Ascending aorta (tissue), 2 donors: ENCODE data around the gene DYNC1I1. TPM values are rescaled to one million over a fixed set of nuclear protein-coding genes. Genes with fewer than 3 reads are reported as not detected.

Experiments used
- DNase-seq, 2 donors: peaks; one replicate each; pipeline ENCODE4 v3.0.0-alpha.2; 2019; ENCODE audit warnings: low spot score in 2 of 2
- H3K27ac ChIP-seq, 2 donors: fragments of 200-600 bp; sonication (generic); one replicate each; pipeline ENCODE4 v1.5.1; 2016 to 2017; ENCODE audit warnings: mild to moderate bottlenecking in 1 of 2
- H3K27me3 ChIP-seq: fragments of 200-600 bp; sonication (generic); one replicate; pipeline ENCODE4 v1.5.1; 2017
- H3K36me3 ChIP-seq, 2 donors: fragments of 200-600 bp; sonication (generic); one replicate each; pipeline ENCODE4 v1.5.1; 2016
- H3K4me1 ChIP-seq, 2 donors: fragments of 200-600 bp; sonication (generic); one replicate each; pipeline ENCODE4 v1.5.1; 2016 to 2017; ENCODE audit warnings: mild to moderate bottlenecking in 1 of 2
- H3K4me3 ChIP-seq, 2 donors: fragments of 200-600 bp; sonication (generic); one replicate each; pipeline ENCODE4 v1.5.1; 2016 to 2017; ENCODE audit warnings: mild to moderate bottlenecking in 1 of 2
- H3K9me3 ChIP-seq, 2 donors: fragments of 200-600 bp; sonication (generic); one replicate each; pipeline ENCODE4 v1.5.1; 2016
- intact Hi-C: fragments of 100-400 bp; cut with DNase I; formaldehyde crosslinking; loops from one replicate; pipeline ENCODE4 v1.15.1; 2023
- total RNA-seq: library from RNA; depleted of rRNA; stranded (reverse); fragments of >200 nt; gene quantifications from one replicate; pipeline ENCODE4 v1.1.0, GENCODE V29; 2016
- TF ChIP-seq, protein P1 (sequence below), 3 experiments: fragments of 200-600 bp in 2 of 3; fragments of 450-650 bp in 1 of 3; sonication (generic) in 2 of 3; IDR thresholded peaks; one replicate each; pipeline ENCODE4 v1.5.1; 2016 to 2019; ENCODE audit warnings: antibody characterized with exemption in 3 of 3, mild to moderate bottlenecking in 1 of 3, moderate library complexity in 1 of 3

Gene DYNC1I1
- total RNA-seq, 1 donor from 2014 or later, result 13.2 TPM

GRCh38 chr7:96090756-96091155 is 318.4 kb downstream of the DYNC1I1 start:
- Histone ChIP-seq H3K27ac (no peak overlapping the region), H3K27me3 (no peaks in the 10 kb centered on the region), H3K36me3 (no peaks in the 10 kb centered on the region), H3K4me1 (no peaks in the 10 kb centered on the region), H3K9me3 (no peaks in the 10 kb centered on the region), H3K4me3 (no peak overlapping the region)
- DNase-seq, result no peak
- TF ChIP-seq, protein P1, sequence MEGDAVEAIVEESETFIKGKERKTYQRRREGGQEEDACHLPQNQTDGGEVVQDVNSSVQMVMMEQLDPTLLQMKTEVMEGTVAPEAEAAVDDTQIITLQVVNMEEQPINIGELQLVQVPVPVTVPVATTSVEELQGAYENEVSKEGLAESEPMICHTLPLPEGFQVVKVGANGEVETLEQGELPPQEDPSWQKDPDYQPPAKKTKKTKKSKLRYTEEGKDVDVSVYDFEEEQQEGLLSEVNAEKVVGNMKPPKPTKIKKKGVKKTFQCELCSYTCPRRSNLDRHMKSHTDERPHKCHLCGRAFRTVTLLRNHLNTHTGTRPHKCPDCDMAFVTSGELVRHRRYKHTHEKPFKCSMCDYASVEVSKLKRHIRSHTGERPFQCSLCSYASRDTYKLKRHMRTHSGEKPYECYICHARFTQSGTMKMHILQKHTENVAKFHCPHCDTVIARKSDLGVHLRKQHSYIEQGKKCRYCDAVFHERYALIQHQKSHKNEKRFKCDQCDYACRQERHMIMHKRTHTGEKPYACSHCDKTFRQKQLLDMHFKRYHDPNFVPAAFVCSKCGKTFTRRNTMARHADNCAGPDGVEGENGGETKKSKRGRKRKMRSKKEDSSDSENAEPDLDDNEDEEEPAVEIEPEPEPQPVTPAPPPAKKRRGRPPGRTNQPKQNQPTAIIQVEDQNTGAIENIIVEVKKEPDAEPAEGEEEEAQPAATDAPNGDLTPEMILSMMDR (IDR thresholded peaks at IDR 0.05), result no peak
- intact Hi-C loops, result no loop called here

DNA sequence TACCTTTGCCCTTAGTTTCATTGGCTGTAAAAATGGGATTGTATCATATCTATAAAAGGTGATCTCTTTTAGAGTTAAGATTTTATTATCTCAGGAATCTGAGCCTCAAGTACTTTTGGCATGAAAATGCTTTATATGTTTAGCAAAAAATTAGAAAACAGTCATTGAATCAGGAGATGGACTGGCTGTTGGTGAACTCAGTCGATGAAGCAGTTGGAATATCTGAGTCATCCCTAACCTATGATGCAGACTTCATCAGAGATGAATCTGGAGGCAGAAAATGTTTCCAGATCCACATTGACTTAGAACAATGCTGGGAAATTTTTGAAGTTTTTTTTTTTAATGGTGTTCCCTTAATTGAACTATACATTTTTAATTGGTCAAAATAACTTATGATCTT is 321.1 kb downstream of the DYNC1I1 start:
- Histone ChIP-seq H3K27me3 (no peaks in the 10 kb centered on the region), H3K36me3 (no peaks in the 10 kb centered on the region), H3K4me3 (no peak overlapping the region), H3K27ac (no peak overlapping the region), H3K4me1 (no peaks in the 10 kb centered on the region), H3K9me3 (no peaks in the 10 kb centered on the region)
- no peak for DNase-seq
- TF ChIP-seq, protein P1 (IDR thresholded peaks at IDR 0.05), result no peak
- intact Hi-C loops, result no loop called here

DNA sequence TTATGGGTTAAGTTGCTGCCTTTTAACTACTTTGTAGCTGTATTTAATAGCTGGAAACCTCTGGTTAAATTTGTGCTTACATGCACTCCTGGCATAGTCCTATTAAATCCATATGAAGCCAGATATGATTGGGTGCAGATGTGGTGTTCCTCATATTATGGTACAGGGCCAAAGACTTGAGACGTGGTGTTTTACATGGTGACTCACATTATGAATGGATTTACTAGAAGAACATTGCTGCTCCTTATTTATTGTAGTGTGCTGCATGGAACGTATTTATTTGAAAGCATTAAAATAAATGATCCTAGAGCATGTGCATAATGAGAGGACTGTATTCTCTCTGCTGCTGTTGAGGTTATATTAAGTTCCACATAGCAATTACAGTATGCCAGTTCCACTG is 325.5 kb downstream of the DYNC1I1 start:
- H3K9me3 ChIP-seq, result no peaks in the 10 kb centered on the region
- no peaks in the 10 kb centered on the region for H3K36me3 ChIP-seq
- H3K4me1 ChIP-seq, result no peaks in the 10 kb centered on the region
- no peak overlapping the region for H3K27ac ChIP-seq
- TF ChIP-seq, protein P1 (IDR thresholded peaks at IDR 0.05), result no peak
- H3K4me3 ChIP-seq, result no peak overlapping the region
- intact Hi-C loops, result no loop called here
- no peaks in the 10 kb centered on the region for H3K27me3 ChIP-seq
- no peak for DNase-seq

DNA sequence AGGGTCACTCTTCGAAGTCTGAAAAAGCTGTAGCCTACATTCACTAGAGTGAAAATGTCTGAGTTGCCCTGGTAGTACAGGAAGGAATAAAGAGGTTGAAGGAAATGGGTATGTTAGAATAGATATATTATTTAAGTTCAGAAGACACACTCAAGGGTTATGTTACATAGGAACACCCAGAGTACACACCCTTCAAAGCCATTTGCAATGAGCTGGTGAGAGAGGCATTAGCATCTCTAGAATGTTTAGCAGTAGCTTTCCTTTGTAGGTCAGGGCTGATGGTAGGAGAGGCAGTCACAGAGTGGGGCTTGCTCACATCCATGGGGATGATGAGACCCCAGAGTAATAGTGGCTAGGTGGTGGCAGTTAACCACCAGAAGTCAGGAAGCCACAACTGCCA is 328.4 kb downstream of the DYNC1I1 start:
- Histone ChIP-seq H3K9me3 (no peaks in the 10 kb centered on the region), H3K27ac (no peak overlapping the region), H3K27me3 (no peaks in the 10 kb centered on the region), H3K36me3 (no peaks in the 10 kb centered on the region), H3K4me3 (no peak overlapping the region), H3K4me1 (no peaks in the 10 kb centered on the region)
- no peak for DNase-seq
- TF ChIP-seq, protein P1 (IDR thresholded peaks at IDR 0.05), result no peak
- intact Hi-C loops, result no loop called here

DNA sequence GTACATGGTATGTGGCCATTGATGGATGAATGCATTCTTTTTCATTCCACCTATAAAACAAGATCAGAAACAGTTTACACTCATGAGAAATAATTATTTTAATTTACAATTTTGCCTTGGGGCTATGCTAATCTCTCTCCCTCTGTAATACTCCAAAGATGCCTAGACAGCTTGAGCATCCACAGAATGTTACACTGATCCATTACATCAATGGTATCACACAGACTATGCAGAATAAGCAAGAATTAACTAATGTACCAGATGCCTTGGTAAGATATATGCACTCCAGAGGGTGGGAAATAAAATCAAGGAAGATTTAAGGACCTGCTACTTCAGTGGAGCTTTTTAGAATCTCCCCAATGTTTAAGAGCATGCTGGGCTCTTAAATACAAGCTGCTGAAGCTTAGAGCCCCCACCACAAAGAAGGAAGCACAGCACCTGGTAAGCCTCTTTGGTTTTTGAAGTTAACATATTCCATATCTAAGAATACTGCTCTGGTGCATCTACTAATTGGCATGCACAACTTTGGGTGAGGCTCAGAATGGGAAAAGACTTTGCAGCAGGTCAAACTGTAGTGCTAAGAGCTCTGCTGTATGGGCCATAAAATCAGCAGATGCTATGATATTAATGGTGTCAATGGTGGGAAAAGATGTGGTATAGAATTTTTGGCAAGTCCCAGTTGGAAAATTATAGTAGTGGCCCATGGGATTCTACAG is 329.9 kb downstream of the DYNC1I1 start:
- Histone ChIP-seq H3K36me3 (no peaks in the 10 kb centered on the region), H3K4me3 (no peak overlapping the region), H3K27me3 (no peaks in the 10 kb centered on the region), H3K9me3 (no peaks in the 10 kb centered on the region), H3K4me1 (no peaks in the 10 kb centered on the region), H3K27ac (no peak overlapping the region)
- TF ChIP-seq, protein P1 (IDR thresholded peaks at IDR 0.05), result no peak
- intact Hi-C loops, result no loop called here
- DNase-seq, result no peak

- no peaks in the 10 kb centered on the region for H3K9me3 ChIP-seq
- TF ChIP-seq, protein P1 (IDR thresholded peaks at IDR 0.05), result no peak
- H3K4me1 ChIP-seq, result no peaks in the 10 kb centered on the region
- no peaks in the 10 kb centered on the region for H3K36me3 ChIP-seq
- intact Hi-C loops, result no loop called here
- DNase-seq, result no peak
- H3K27me3 ChIP-seq, result no peaks in the 10 kb centered on the region
- no peak overlapping the region for H3K4me3 ChIP-seq
- H3K27ac ChIP-seq, result no peak overlapping the region
These were observed 332.6 kb downstream of the DYNC1I1 start for GRCh38 chr7:96104984-96105383.
